Testis (tissue), 3 donors: ENCODE data around the gene MRPL21. TPM values are rescaled to one million over a fixed set of nuclear protein-coding genes. Genes with fewer than 3 reads are reported as not detected.
A peak's percentile ranks its signal among the peaks of the same experiment; 100 is the strongest.

ENCODE experiments used
- DNase-seq: peaks from one replicate; pipeline ENCODE4 v3.0.0-alpha.2; 2019
- H3K27ac ChIP-seq, 2 donors: fragments of 200-600 bp; sonication (generic); one replicate each; pipeline ENCODE4 v1.5.1; 2019
- H3K27me3 ChIP-seq: fragments of 200-600 bp; sonication (generic); one replicate; pipeline ENCODE4 v1.5.1; 2019
- H3K36me3 ChIP-seq: fragments of 200-600 bp; sonication (generic); one replicate; pipeline ENCODE4 v1.5.1; 2017; ENCODE audit warnings: low read depth; ENCODE audit errors: missing control alignments
- H3K4me1 ChIP-seq: fragments of 200-600 bp; sonication (generic); one replicate; pipeline ENCODE4 v1.5.1; 2019
- H3K4me3 ChIP-seq, 2 donors: fragments of 200-600 bp; sonication (generic); one replicate each; pipeline ENCODE4 v1.5.1; 2017 to 2019
- H3K9me3 ChIP-seq: fragments of 200-600 bp; sonication (generic); one replicate; pipeline ENCODE4 v1.5.1; 2017
- CTCF ChIP-seq, 3 experiments: fragments of 450-650 bp in 2 of 3; fragments of 200-600 bp in 1 of 3; sonication (generic) in 1 of 3; IDR thresholded peaks; one replicate each; pipeline ENCODE4 v1.5.1; 2016 to 2019; ENCODE audit warnings: antibody characterized with exemption in 3 of 3, mild to moderate bottlenecking in 2 of 3, moderate library complexity in 1 of 3
- POLR2A ChIP-seq: fragments of 450-650 bp; IDR thresholded peaks from one replicate; pipeline ENCODE4 v1.6.1; 2017; ENCODE audit warnings: antibody characterized with exemption, mild to moderate bottlenecking, moderate library complexity
- WGBS, 2 donors: methylation state at CpG; one replicate each; pipeline ENCODE4 v1.1.5; 2018; 5-methylcytosine and 5-hydroxymethylcytosine counted together
- intact Hi-C: fragments of 100-400 bp; cut with DNase I; formaldehyde crosslinking; loops from one replicate; pipeline ENCODE4 v1.15.1; 2023; ENCODE audit warnings: low total_unique reads
- polyA plus RNA-seq: library from polyadenylated mRNA; stranded (reverse); fragments of 350-450 nt; fragmentation: Illumina TruSeq; extraction: RNeasy Lipid Tissue Mini Kit (QIAGEN cat#74804); gene quantifications from one replicate; pipeline ENCODE4 v1.2.3, GENCODE V29; 2014; ENCODE audit warnings: low read depth, low replicate concordance; ENCODE audit not compliant: insufficient read depth
- total RNA-seq, 2 donors: library from RNA; depleted of rRNA; stranded (reverse); fragments of >200 nt; gene quantifications; one replicate each; pipeline ENCODE4 v1.2.3, GENCODE V29; 2016

The MRPL21 gene
- total and polyA plus RNA-seq, 3 donors from 2014 or later, result 43.2 to 96.2 (median 45.0) TPM

GRCh38 chr11:68930991-68931855 is 27.6 kb upstream of the MRPL21 start:
- 92 to 94% methylated on average over 7 to 20 of the region's 21 CpGs for WGBS, 2 donors
- Histone ChIP-seq H3K27ac (no peak overlapping the region), H3K36me3 (no peaks in the 10 kb centered on the region), H3K27me3 (no peaks in the 10 kb centered on the region), H3K4me3 (no peak overlapping the region), H3K4me1 (peaks cover 27% of the 10 kb centered on the region), H3K9me3 (no peaks in the 10 kb centered on the region)
- DNase-seq, result no peak
- intact Hi-C loops, result no loop called here
- TF ChIP-seq CTCF (IDR thresholded peaks at IDR 0.05) (no peak), POLR2A (no peak)

- intact Hi-C loops, result no loop called here
- no peak overlapping the region for H3K4me3 ChIP-seq
- H3K4me1 ChIP-seq, result peaks cover 20% of the 10 kb centered on the region
- no peaks in the 10 kb centered on the region for H3K36me3 ChIP-seq
- TF ChIP-seq POLR2A (no peak), CTCF (IDR thresholded peaks at IDR 0.05) (no peak)
- no peaks in the 10 kb centered on the region for H3K27me3 ChIP-seq
- H3K27ac ChIP-seq, result no peak overlapping the region
- no peak for DNase-seq
- H3K9me3 ChIP-seq, result no peaks in the 10 kb centered on the region
- 93% methylated on average over 12 to 20 of the region's 20 CpGs for WGBS, 2 donors
Observed at GRCh38 chr11:68929706-68930570, 26.3 kb upstream of the MRPL21 start.

GRCh38 chr11:68929135-68929534 is 25.5 kb upstream of the MRPL21 start:
- H3K27ac ChIP-seq, result no peak overlapping the region
- H3K4me3 ChIP-seq, result no peak overlapping the region
- no peaks in the 10 kb centered on the region for H3K27me3 ChIP-seq
- TF ChIP-seq CTCF (IDR thresholded peaks at IDR 0.05), result no peak
- no peak for TF ChIP-seq POLR2A
- intact Hi-C loops, result no loop called here
- H3K36me3 ChIP-seq, result no peaks in the 10 kb centered on the region
- no peaks in the 10 kb centered on the region for H3K9me3 ChIP-seq
- DNase-seq, result no peak
- peaks cover 12% of the 10 kb centered on the region for H3K4me1 ChIP-seq
- 92 to 97% methylated on average over 16 to 20 of the region's 20 CpGs for WGBS, 2 donors

- H3K36me3 ChIP-seq, result no peaks in the 10 kb centered on the region
- H3K9me3 ChIP-seq, result no peaks in the 10 kb centered on the region
- TF ChIP-seq POLR2A, result no peak
- TF ChIP-seq CTCF (IDR thresholded peaks at IDR 0.05), result no peak
- H3K27me3 ChIP-seq, result no peaks in the 10 kb centered on the region
- intact Hi-C loops, result no loop called here
- no peak overlapping the region for H3K4me3 ChIP-seq
- no peak for DNase-seq
- 67 to 77% methylated on average over 6 of the region's 6 CpGs for WGBS, 2 donors
- H3K4me1 ChIP-seq, result peaks cover 7% of the 10 kb centered on the region
- peak overlapping the region in 1 of 2 donors; percentile 45 for H3K27ac ChIP-seq
Observed at GRCh38 chr11:68928136-68928880, 24.7 kb upstream of the MRPL21 start.
